Stimulated activated naive B cell treated with anti-CD40 and anti-IgM and Interleukin-4, amounts not matched to agents 10 μg/mL and 1 μg/mL and 100 μg/mL, for 72 hours (primary cell): ENCODE measurements around the gene ATN1.
"Not testable (repeated sequence)": the region's sequence is repeated elsewhere in the genome, so short reads cannot be mapped to it uniquely, and the experiment has no call there.

Experiments used
- ATAC-seq, 2 donors: fragments of 150-1000 bp; cut with Tn5 transposase; replicated peaks; 2 replicates each; pipeline ENCODE4 v1.10.0; 2021; ENCODE audit warnings: moderate library complexity in 1 of 2
- DNase-seq: peaks from one replicate; pipeline ENCODE4 v3.0.0; 2021
- H3K27ac Mint-ChIP-seq: one replicate; pipeline ENCODE4 v1.8.0; 2022; ENCODE audit warnings: mild to moderate bottlenecking, mixed read lengths
- H3K27me3 Mint-ChIP-seq, 2 donors: one replicate each; pipeline ENCODE4 v1.8.0; 2022; ENCODE audit warnings: mixed read lengths in 2 of 2
- H3K36me3 Mint-ChIP-seq, 2 donors: one replicate each; pipeline ENCODE4 v1.8.0; 2022; ENCODE audit warnings: mixed read lengths in 2 of 2, mild to moderate bottlenecking in 1 of 2
- H3K4me1 Mint-ChIP-seq, 2 donors: one replicate each; pipeline ENCODE4 v1.8.0; 2022; ENCODE audit warnings: mixed read lengths in 2 of 2, mild to moderate bottlenecking in 1 of 2
- H3K4me3 Mint-ChIP-seq, 2 donors: one replicate each; pipeline ENCODE4 v1.8.0; 2022; ENCODE audit warnings: mild to moderate bottlenecking in 2 of 2, mixed read lengths in 2 of 2, moderate library complexity in 1 of 2
- H3K9me3 Mint-ChIP-seq, 2 donors: one replicate each; pipeline ENCODE4 v1.8.0; 2022; ENCODE audit warnings: mixed read lengths in 2 of 2, mild to moderate bottlenecking in 1 of 2

The ATN1 gene

GRCh38 chr12:6892683-6893082 is 35.1 kb upstream of the ATN1 start:
- not testable (repeated sequence) for H3K27ac Mint-ChIP-seq, H3K4me3 Mint-ChIP-seq, ATAC-seq, H3K36me3 Mint-ChIP-seq, H3K9me3 Mint-ChIP-seq, H3K27me3 Mint-ChIP-seq, DNase-seq
- H3K4me1 Mint-ChIP-seq: peaks cover 7 to 19% of the 10 kb centered on the region in 2 donors

DNA sequence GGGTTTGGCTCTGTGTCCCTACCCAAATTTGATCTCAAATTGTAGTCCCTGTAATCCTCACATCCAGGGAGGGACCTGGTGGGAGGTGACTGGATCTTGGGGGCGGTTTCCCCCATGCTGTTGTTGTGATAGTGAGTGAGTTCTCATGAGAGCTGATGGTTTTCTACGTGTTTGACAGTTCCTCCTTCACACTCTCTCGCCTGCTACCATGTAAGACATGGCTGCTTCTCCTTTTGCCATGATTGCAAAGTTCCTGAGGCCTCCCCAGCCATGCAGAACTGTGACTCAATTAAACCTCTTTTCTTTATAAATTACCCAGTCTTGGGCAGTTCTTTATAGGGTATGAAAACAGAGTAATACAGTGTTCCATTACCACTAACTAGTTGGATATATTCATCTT is 33.4 kb upstream of the ATN1 start:
- no peaks in the 10 kb centered on the region for H3K27me3 Mint-ChIP-seq
- H3K4me1 Mint-ChIP-seq: peaks cover 7 to 20% of the 10 kb centered on the region in 2 donors
- no peak overlapping the region for H3K27ac Mint-ChIP-seq
- no peak overlapping the region for H3K4me3 Mint-ChIP-seq
- no peaks in the 10 kb centered on the region for H3K36me3 Mint-ChIP-seq
- no peak for DNase-seq
- ATAC-seq: no peak
- H3K9me3 Mint-ChIP-seq: no peaks in the 10 kb centered on the region

DNA sequence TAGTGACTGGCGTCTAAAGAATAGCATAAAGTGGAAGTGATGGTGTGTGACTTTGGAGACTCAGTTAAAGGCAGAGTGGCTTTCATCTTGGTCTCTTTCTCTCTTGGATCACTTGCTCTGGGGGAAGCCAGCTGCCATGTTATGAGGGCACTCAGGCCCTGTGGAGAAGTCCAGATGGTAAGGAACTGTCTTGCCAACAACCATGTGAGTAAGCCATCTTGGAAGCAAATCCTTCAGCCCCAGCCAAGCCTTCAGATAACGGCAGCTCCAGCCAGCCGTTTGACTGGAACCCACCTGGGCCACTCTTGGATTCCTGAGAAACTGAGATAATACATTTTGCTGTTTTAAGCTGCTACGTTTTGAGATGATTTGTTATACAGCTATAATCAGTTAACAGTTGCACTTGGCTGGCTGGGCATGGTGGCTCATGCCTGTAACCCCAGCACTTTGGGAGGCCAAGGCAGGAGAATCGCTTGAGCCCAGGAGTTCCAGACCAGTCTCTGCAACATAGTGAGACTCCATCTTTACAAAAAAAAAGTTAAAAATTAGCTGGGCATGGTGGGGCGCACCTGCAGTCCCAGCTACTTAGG is 30.8 kb upstream of the ATN1 start:
- Mint-ChIP-seq H3K4me3 (no peak overlapping the region), H3K36me3 (no peaks in the 10 kb centered on the region), H3K4me1 (peaks cover 3 to 10% of the 10 kb centered on the region in 2 donors), H3K27ac (no peak overlapping the region), H3K27me3 (no peaks in the 10 kb centered on the region), H3K9me3 (no peaks in the 10 kb centered on the region)
- DNase-seq: no peak
- ATAC-seq: no peak

GRCh38 chr12:6899427-6899826 is 28.3 kb upstream of the ATN1 start:
- DNase-seq (no peak), ATAC-seq (no peak)
- Mint-ChIP-seq H3K27ac (no peak overlapping the region), H3K9me3 (no peaks in the 10 kb centered on the region), H3K4me3 (no peak overlapping the region), H3K36me3 (no peaks in the 10 kb centered on the region), H3K27me3 (no peaks in the 10 kb centered on the region), H3K4me1 (peaks cover 3 to 15% of the 10 kb centered on the region in 2 donors)

- Mint-ChIP-seq H3K4me3 (no peak overlapping the region), H3K4me1 (peaks cover 3 to 15% of the 10 kb centered on the region in 2 donors), H3K36me3 (no peaks in the 10 kb centered on the region), H3K27ac (no peak overlapping the region), H3K9me3 (no peaks in the 10 kb centered on the region), H3K27me3 (no peaks in the 10 kb centered on the region)
- DNase-seq (no peak), ATAC-seq (peak in 1 of 2 donors; percentile 5)
Measured at GRCh38 chr12:6899837-6900519, 27.8 kb upstream of the ATN1 start.

- no peaks in the 10 kb centered on the region for H3K36me3 Mint-ChIP-seq
- no peaks in the 10 kb centered on the region for H3K27me3 Mint-ChIP-seq
- H3K4me3 Mint-ChIP-seq: no peak overlapping the region
- DNase-seq (no peak), ATAC-seq (no peak)
- no peaks in the 10 kb centered on the region for H3K9me3 Mint-ChIP-seq
- H3K4me1 Mint-ChIP-seq: peaks cover 3 to 15% of the 10 kb centered on the region in 2 donors
- H3K27ac Mint-ChIP-seq: no peak overlapping the region
Measured at GRCh38 chr12:6902448-6902847, 25.3 kb upstream of the ATN1 start.

DNA sequence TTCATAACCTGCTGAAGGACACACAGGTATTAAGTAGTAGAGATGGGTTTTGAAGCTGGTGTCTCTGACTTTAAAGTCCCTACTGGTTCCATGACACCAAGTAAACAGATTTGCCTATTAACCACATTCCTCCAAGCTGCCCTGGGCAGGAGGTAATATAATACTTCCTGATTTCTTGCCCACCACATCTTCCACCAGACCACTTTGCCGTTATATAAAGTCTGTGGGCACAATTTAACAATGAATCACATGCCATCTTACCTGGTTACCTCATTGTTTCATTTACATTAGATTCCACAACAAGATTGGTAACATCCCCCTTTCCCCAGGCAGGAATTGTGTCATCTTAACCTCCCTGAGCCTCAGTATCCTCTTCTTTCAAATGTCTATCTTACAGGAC is 24.0 kb upstream of the ATN1 start:
- Mint-ChIP-seq H3K27ac (no peak overlapping the region), H3K27me3 (no peaks in the 10 kb centered on the region), H3K4me3 (no peak overlapping the region), H3K4me1 (peaks cover 3 to 15% of the 10 kb centered on the region in 2 donors), H3K36me3 (no peaks in the 10 kb centered on the region), H3K9me3 (no peaks in the 10 kb centered on the region)
- DNase-seq: no peak
- no peak for ATAC-seq

DNA sequence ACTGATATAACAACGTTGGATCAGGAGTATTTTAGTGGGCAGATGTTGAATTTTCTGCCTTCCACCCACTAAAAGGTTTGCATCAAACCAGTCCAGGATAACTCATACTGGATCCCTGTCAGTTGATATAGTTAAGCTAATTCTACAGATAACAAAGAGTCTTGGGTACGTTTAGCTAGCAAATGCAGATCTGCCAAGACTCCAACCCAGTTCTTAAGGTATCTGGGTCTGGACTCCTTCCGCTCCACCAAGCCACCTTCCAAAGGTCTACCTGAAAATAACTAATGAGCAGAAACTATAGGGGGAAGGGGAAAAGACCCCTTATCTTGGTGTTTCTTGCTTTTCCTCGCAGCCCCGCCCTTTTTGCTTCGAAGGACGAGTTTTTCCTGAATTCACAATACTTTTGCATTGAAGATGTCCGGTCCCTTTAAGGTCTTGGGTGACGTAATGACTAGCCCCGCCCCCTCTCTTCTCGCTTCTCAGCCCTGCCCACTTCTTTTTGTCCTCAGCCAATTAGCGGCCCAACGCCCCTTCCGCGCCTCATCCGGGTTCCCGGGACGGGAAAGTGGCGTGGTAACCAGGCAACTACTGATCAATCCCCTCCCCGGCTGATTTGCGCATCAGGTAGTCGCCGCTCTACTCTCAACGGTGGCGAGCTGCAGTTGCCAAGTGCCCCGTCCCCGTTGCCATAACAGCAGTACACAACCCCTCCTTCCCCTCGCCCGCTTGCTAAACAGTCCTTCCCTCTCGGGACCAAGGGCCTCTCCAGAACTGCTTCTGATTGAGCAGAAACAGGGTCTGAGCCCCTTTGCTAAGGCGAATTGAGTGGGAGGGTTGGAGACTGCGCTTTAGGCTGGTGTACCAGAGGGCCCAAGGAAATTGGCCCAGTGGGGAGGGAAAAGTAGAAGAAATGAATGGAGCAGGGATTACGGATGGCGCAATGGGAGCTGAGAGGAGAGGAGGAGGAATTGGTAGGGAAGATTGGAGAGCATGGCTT is 23.2 kb upstream of the ATN1 start, which contains the start of gene LRRC23:
Gene LRRC23 (plus strand): TSS at position 543 of the 997 bp plus-strand sequence. CDS start 812 bp downstream, outside the sequence.
- Mint-ChIP-seq H3K27me3 (no peaks in the 10 kb centered on the region), H3K4me1 (peaks cover 2 to 12% of the 10 kb centered on the region in 2 donors), H3K9me3 (no peaks in the 10 kb centered on the region), H3K4me3 (no peak within 1 kb of the TSS), H3K36me3 (no peaks in the 10 kb centered on the region), H3K27ac (no peak within 1 kb of the TSS)
- ATAC-seq (peak; percentile 96 to 99), DNase-seq (peak; percentile 95)

- H3K36me3 Mint-ChIP-seq: no peaks in the 10 kb centered on the region
- no peak for DNase-seq
- no peaks in the 10 kb centered on the region for H3K27me3 Mint-ChIP-seq
Measured at GRCh38 chr12:6905414-6906040, 22.2 kb upstream of the ATN1 start.

GRCh38 chr12:6908141-6908540 is 19.6 kb upstream of the ATN1 start:
- not testable (repeated sequence) for H3K4me1 Mint-ChIP-seq, H3K4me3 Mint-ChIP-seq, ATAC-seq, DNase-seq, H3K27ac Mint-ChIP-seq, H3K36me3 Mint-ChIP-seq, H3K27me3 Mint-ChIP-seq, H3K9me3 Mint-ChIP-seq

More at GRCh38 chr12:6905414-6906040, 22.2 kb upstream of the ATN1 start:
- no peak overlapping the region for H3K27ac Mint-ChIP-seq
- no peak for ATAC-seq
- no peak overlapping the region for H3K4me3 Mint-ChIP-seq
- peaks cover 0 to 5% of the 10 kb centered on the region in 2 donors for H3K4me1 Mint-ChIP-seq
- no peaks in the 10 kb centered on the region for H3K9me3 Mint-ChIP-seq

DNA sequence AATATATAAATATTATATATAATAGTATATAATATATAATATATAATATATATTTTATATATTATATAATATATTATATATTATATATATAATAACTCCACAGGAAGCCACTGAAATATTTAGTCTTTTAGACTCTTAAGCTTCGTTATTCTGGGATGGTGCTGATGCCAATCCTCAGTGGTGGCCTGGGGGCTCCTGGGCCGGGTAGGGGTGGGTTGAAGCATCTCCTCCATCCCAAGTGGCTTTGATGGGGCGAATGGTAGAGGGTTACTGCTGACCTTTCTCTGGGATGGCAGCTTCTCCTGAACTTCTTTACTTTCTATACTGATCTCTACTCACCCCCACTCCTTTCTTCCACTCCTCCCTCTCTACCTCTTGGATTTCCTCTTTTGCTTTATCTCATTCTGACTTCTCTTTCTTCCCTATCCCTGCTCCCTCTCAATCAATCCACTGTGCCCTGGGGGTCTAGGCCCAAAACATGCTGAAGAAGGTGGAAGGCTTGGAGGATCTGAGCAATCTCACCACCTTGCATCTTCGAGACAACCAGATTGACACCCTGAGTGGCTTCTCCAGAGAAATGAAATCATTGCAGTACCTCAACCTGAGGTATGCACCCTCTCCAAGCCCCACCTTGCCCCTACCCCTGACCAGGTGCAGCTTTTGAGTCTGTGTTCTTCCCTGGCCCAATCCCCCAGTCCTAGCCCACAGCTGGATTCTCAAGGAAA is 18.2 kb upstream of the ATN1 start:
- no peaks in the 10 kb centered on the region for H3K36me3 Mint-ChIP-seq
- peaks cover 7 to 10% of the 10 kb centered on the region in 2 donors for H3K27me3 Mint-ChIP-seq
- H3K9me3 Mint-ChIP-seq: no peaks in the 10 kb centered on the region
- H3K4me1 Mint-ChIP-seq: peaks cover 0 to 8% of the 10 kb centered on the region in 2 donors
- H3K4me3 Mint-ChIP-seq: no peak overlapping the region
- no peak overlapping the region for H3K27ac Mint-ChIP-seq
- ATAC-seq: no peak
- no peak for DNase-seq

DNA sequence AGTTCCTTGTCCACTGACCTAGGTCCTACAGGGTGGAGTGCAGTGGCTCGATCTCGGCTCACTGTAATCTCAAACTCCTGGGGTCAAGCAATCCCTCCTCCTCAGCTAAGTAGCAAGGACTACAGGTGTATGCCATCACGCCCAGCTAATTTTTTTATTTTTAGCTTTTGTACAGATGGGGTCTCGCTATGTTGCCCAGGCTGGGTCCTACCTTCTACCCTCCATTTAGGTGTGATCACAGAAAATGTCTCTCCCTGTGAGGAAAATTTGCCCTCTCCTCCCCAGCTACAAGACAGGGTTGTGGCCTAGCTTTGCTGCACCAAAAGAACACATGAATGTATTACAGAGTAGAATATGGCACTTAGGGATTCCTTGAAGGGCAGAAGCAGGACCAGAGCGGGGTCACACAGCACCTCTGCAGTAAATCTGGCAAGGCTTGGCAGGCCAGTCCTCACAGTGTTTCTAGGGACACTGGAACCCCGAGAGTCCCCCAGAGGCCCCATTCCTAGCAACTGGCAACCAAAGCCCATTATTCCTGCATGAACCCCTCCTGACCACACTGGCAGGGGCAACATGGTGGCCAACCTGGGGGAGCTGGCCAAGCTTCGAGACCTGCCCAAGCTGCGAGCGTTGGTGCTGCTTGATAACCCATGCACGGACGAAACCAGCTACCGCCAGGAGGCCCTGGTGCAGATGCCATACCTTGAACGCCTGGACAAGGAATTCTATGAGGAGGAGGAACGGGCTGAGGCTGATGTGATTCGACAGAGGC is 15.4 kb upstream of the ATN1 start:
- Mint-ChIP-seq H3K36me3 (peaks cover 4 to 8% of the 10 kb centered on the region in 2 donors), H3K9me3 (no peaks in the 10 kb centered on the region), H3K27ac (no peak overlapping the region), H3K4me3 (peak overlapping the region in 1 of 2 donors; percentile 68), H3K27me3 (peaks cover 7 to 10% of the 10 kb centered on the region in 2 donors), H3K4me1 (peaks cover 13 to 18% of the 10 kb centered on the region in 2 donors)
- DNase-seq: no peak
- no peak for ATAC-seq
